DMS153 treated with DMSO at 0.1 percent for 48 hours (cell line): ENCODE measurements around the gene GOLGA8K.
"Not testable (repeated sequence)": the region's sequence is repeated elsewhere in the genome, so short reads cannot be mapped to it uniquely, and the experiment has no call there.

ENCODE experiments used
- DNase-seq: peaks from one replicate; lab custom pipeline; 2025; ENCODE audit not compliant: unreplicated experiment; lab: John Stamatoyannopoulos, UW

GOLGA8K gene, protein sequence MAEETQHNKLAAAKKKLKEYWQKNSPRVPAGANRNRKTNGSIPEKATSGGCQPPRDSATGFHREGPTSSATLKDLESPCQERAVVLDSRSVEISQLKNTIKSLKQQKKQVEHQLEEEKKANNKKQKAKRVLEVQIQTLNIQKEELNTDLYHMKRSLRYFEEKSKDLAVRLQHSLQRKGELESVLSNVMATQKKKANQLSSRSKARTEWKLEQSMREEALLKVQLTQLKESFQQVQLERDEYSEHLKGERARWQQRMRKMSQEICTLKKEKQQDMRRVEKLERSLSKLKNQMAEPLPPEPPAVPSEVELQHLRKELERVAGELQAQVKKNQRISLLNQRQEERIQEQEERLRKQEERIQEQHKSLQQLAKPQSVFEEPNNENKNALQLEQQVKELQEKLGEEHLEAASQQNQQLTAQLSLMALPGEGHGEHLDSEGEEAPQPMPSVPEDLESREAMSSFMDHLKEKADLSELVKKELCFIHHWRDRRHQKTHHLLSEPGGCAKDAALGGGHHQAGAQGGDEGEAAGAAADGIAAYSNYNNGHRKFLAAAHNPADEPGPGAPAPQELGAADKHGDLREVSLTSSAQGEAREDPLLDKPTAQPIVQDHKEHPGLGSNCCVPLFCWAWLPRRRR

DNA sequence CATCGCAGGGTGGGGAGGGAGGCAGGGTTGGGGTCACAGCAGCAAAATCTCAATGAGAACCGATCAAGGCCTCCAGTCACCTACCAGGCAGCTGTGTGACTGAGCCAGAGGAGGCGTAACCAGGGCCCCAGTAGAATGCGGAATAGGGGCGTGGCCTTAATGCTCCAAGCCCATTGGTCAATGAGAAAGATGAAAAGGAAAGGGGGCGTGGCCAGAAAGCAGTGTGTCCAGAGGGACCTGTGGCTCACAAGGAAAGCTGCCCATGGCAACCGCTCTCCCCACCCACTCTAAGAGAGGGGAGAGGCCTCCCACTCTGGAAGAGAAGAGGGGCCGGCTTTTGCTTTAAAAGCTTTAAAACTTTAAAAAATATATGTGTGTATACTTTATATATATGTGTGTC is at the start of gene GOLGA8K:
Gene GOLGA8K (minus strand): TSS at position 101 of the 400 bp plus-strand sequence. CDS start 98 bp downstream, at position 3.
- DNase-seq, result not testable (repeated sequence)

DNA sequence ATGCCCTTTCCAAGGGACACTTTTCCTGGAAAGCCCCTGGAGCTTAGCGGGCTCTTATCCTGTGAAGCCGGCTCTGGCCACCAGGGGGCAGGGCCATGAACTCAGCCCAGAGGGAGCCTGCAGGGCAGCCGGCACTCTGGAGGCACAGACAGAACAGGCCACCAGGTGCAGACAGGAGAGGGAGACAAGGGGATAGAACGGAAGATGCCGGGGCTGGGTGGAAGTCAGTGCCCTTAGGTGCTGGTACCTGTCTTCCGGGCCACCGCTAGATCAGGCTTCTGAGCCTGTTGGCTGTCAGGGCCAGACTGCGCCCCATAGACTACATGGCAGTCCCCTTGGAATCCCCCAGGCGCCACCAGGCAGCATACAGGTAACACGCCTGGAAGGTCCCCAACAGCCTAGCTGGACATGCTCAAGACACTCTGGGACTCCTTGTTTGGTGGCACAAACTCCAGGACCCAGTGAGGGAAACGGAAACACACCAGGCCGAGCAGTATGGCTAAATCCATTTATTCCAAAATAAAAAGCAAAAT is 37.4 kb upstream of the GOLGA8K start:
- not testable (repeated sequence) for DNase-seq

DNA sequence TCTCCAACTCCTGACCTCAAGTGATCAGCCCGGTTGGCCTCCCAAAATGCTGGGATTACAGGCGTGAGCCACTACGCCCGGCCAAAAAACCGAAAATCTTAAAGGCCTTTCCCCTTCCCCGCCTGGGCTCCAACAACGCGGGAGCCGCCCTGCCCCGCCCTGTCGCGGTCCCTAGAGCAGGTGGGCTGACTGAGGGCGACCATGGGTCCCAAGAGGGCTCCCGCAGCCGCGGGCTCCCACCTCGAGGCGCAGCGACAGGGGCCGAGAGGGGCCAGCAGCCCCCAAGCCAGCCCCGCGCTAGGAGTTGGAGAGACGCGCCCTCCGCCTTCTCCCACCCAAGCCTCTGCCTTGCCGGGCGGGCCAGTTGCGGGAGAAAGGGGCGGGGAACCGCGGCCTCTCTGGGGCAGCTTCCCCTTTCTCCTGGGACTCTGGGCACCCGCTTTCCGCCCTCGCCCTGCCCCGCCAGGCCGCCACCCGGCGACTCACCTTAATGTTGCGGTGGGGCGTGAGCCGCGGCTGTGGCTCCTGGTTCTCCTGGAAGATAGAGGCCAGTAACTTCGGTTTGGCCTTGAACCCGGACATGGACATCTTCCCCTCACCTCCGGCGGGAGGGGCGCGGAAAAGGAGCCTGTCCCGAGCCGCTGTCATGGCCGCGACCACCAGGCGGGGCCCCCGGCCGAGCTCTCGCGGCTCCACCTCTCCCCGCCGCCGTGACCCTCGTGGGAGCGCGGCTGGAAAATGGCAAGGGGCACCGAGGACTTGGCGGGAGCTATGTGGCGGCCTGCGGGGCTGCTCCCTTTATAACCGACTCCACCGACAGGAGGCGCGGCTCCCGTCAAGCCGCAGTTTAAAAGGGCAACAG is 31.2 kb upstream of the GOLGA8K start:
- not testable (repeated sequence) for DNase-seq

DNA sequence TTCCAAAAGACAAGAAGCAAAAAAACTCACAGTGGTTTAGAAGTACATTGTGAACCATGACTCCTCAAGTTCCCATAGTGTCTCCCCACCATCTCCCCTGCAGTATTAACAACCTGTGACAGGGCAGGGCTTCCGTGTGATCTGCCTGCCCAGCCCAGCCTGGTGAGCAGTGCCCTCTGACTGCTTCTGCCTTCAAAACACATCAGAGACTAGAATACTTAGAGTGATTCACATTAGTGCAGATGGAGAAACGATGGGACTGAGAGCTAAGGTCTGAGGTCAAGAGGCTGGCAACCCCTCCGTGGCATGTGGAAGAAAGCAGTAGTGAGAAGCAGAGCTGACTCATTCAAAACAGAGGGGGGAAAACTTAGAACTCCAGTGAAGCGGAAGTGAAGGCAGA is 24.5 kb upstream of the GOLGA8K start:
- not testable (repeated sequence) for DNase-seq

DNA sequence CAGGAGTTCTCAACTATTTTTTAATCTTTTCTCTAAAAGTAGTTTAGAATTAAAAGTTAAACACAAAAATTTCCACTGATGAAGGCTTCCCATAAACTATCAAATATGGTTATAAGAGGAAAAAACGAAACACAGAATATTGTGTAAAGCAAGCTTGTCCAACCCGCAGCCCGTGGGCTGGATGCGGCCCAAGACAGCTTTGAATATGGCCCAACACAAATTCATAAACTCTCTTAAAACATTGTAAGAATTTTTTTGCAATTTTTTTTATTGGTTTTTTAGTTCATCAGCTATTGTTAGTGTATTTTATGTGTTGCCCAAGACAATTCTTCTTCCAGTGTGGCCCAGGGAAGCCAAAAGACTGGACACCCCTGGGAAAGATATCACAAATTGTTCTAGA is 23.4 kb upstream of the GOLGA8K start:
- DNase-seq, result not testable (repeated sequence)

DNA sequence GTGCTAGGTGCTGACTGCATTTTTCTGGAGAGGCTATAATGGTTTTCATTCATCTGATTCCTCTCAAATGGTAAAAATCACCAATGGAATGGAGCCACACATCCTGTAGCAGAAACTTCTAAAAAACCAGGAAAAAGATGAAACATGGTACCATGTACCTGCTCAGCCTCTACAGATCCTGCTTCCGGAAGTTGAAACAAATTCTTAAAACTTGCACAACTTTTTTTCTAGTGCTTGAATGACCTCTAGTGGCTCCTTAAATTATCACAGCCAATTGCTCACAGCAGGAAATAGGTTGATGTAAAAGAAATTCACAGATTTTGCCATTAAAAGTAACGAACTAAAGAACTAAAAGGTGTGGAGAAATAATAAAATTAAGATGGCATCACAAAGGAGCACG is 4.8 kb upstream of the GOLGA8K start:
- not testable (repeated sequence) for DNase-seq

DNA sequence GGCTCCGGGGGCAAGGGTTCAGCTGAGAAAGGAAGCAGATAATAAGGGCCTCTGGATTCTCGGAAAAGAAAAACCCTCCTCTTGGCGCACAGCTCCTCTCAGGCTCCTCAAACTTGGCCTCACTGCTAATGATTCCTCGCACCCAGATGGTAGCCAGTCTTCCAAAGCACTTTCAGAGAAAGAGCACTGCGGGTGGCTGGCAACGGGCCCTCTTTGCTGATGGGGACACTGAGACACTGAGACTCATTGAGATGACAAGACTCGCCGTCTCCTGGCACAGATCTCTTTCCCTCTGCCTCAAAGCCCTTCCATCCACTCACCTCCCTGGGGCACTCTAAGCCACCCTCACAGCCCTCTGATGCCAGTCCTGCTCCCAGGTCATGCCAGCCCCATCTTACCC is 6.6 kb downstream of the GOLGA8K start:
- not testable (repeated sequence) for DNase-seq

DNA sequence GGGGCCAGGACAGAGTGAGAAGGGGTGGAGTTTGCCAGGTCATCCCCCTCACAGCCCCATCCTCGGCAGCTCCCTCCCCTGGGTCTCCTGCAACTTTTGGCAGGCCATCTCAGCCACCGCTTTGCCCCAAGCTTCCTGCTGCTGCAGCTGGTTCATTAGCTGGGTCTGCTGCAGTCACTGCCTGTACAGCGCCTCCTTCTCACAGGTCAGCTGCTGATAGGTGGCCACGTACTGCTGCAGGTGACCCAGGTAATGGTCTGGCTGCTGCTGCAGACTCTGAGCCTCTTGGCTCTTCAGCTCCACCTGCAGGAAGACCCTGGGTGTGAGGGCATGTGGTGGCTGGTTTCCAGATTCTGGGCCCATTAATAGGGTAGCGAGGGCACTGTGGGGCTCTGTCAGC is 8.3 kb downstream of the GOLGA8K start:
- DNase-seq, result not testable (repeated sequence)

DNA sequence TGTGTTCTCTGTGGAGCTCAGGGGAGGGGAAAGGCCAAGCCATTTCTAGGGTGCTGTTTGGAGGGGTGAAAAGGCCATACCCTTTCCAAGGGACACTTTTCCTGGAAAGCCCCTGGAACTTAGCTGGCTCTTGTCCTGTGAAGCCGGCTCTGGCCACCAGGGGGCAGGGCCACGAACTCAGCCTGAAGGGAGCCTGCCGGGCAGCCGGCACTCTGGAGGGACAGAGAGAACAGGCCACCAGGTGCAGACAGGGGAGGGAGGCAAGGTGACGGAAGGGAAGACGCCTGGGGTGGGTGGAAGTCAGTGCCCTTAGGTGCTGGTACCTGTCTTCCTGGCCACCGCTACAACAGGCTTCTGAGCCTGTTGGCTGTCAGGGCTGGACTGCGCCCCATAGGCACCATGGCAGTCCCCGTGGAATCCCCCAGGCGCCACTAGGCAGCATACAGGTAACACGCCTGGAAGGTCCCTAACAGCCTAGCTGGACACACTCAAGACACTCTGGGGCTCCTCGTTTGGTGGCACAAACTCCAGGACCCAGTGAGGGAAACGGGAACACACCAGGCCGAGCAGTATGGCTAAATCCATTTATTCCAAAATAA is 14.9 kb downstream of the GOLGA8K start:
- DNase-seq, result not testable (repeated sequence)

DNA sequence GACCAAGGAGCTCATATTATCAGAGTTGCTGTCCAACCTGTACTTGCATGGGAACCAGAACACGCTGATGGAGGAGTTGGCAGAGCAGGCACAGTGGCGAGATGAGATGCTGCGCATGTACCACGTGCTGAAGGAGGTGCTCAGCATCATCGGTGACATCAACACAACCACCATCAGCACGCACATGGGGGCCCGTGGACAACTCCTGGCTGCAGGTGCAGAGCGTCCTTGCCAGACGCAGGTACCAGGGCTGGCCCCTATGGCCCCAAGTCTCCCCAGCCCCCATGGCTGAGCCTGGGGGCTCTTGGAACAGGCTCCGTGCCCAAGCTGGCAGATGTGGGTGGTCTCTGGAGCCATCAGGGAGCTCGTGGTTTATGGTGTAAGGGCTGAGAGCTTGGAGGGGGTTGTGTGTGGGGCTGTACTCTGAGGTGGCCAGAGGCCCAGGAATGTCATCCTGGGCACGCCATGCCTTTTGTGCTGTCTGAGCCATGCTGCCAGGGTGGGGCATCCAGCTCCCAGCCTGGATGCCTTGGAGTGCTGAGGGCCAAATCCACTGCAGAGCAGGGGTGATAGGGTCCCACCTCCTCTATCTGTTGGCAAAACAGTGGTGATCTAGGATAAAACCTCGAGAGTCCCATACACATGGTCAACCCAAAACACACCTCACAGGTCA is 17.1 kb downstream of the GOLGA8K start:
- not testable (repeated sequence) for DNase-seq

DNA sequence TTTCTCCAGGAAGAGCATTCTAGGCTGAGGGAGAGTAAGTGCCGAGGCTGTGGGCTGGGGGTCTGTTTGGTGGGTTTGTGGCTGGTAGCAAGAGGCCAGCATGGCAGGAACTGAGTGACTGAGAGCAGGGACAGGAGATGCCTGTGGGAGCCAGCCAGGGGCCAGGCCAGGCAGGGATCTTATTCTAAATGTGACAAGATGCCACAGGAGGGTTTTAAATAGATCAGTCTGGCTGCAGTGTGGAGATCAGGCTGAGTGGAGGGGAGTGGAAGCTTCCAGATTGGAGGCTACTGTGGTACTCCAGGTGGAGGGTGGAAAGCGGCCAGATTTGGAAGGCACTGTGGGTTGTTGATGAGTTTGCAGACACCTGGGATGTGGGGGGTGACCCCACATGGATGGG is 28.9 kb downstream of the GOLGA8K start:
- not testable (repeated sequence) for DNase-seq

DNA sequence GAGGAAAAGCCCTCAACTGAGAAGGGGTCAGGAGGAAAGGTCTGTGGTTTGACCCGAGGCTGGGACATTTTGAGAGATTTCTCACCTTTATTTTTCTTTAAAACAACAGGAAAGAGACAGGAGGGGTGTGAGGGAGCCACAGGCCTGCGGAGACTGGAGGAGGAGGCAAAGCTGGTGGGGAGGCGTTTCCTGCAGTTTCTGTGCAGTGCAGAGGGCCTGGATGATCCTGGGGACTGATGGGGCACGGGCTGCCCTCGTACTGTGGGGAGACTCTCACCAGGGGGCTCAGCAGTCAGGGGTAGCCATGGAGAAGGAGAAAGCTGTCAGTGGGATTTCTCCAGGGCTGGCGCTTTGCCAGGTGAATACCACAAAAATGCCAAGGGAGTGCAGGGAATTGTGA is 29.4 kb downstream of the GOLGA8K start:
- DNase-seq, result not testable (repeated sequence)

DNA sequence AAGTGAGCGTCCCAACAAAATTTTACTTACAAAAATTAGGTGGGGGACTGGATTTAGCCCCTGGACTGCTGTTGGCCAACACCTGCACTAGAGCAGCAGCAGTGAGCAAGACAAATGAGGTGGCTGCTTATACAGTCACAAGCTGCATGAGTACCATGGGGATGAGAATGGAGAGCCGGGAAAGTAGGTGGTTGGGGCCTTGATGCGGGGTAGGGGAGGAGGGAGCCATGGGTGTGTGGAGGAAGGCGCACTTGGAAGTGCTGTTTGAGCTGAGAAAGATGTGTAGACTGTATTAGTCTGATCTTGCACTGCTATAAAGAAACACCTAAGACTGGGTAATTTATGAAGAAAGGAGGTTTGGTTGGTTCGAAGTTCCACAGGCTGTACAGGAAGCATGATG is 31.0 kb downstream of the GOLGA8K start:
- DNase-seq, result not testable (repeated sequence)

DNA sequence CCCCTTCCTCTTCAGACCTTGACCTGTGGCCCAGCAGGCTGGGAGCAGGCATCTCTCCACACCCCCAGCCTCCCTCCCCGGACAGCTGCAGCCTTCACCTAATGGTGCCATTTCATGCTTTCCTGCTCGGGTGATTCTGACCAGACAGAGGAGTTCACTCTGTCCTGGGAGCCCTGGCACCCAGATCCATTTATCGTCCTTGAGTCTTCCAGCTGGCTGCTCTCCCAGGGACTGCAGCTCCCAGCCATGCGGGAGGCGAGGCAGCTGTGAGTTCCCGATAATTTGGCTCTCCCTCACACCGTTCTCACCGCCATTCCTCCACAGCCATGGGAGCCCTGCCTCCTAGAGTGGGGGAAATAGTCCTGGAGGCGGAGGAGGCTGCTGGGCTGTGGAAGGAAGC is 32.6 kb downstream of the GOLGA8K start:
- DNase-seq, result not testable (repeated sequence)

DNA sequence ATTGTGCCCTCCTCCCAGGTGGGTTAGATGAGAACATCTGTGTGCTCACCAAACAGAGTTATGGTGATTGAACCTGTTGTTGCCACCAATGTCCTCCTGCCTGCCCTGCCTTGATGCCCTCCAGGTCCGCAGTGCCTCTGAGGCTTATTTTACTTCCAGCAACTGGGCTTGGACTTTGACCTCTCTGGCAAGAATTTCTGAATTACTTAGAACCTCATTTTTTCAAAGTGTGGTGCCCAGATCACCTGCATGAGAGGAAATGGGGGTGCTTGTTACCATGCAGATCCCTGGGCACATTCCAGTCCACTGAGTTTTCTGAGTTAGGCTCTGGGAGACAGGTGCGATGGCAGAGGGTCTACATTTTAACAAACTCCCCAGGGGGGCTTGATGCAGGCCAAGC is 33.0 kb downstream of the GOLGA8K start:
- not testable (repeated sequence) for DNase-seq

DNA sequence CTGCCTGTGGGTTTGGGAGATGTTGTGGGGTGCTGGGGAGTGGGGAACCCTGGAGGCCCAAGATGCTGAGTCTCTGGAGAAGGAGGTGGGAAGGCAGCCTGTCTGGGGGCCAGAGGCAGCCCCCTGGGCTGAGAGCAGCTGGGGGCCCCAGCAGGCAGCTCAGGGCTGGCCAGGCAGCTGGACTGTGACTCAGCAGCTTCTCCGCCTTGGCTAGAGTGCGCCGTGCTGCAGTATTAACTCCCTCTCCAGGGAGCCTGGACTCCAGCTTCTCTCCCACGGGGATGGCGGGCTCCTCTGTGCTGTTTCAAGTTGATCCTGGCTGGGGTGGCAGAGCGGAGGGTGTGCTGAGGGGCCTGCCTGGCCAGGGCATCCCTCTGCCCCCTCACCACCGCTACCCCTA is 36.6 kb downstream of the GOLGA8K start:
- DNase-seq, result not testable (repeated sequence)

DNA sequence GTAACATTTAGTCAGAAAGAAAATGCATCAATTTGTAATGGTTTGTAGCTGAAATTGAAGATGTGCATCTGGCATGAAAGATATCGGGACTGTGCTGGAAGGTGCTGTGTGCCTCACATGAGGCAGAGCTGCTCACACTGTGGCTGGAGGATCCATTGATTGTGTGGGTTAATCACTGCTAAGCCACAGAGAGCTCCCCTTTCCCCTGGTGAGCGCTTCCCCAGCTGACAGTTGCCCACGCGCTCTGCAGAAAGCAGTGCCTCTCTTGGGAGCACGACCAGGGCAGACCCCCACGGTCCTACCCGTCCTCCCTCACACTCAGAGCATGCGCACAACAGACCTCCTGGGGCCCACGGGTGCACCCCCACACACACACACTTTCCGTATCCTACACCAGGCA is 37.1 kb downstream of the GOLGA8K start:
- DNase-seq, result not testable (repeated sequence)

DNA sequence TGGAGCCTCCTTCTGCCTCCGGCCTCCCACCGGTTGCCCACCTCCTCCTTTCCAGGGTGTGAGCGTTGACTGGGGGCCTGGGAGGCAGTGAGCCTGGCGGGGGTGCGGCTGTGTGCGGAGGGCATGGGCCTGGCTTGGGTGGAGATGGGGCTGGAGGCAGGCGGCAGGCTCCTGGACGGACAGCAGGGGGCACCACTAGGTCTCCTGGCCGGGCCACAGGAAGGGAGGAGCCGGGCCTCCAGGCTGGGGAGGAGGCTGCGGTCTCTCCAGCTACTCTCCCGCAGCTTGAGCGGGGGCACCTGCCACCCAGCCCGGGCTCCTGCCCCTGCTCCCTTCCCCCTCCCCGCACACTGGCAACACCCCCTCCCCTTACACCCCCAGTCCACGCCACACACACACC is 38.1 kb downstream of the GOLGA8K start:
- DNase-seq, result not testable (repeated sequence)

DNA sequence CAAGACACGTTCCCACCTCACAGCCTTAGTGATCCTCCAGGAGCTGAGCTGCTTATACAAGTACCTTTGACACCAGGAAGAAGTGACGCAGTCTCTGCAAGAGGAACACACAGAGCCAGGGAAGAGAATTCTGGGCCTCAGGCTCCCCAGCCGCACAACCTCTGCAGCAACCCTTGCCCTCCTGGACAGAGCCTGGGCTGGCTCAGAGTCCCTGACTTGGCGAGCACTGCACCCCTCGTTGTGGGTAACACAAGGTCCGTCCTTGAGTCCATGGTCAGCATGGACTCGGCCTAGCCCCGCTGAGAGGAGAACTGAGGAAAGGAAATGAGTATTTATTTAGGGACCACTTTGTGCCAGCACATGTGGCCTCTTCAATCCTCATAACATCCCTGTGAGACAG is 39.6 kb downstream of the GOLGA8K start:
- not testable (repeated sequence) for DNase-seq

DNA sequence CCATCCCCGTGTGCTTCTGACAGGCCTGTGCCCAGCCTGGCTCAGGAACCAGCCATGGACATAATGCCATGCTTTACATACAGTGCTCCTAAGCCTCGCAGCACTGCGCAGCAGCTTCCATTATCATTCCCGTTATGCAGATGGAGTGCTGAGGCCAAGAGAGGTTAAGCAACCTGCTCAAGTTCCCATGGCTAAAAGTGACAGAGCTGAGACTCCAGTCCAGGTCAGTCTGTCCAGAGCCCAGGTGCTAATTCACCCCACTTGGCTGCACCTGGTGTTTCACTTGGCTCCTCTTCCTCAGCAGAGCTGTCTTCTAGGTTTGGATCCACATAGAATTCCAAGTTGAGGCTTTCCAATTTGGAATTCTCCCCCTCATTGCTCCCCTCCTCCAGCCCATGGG is 41.4 kb downstream of the GOLGA8K start:
- DNase-seq, result not testable (repeated sequence)
